ENCODE measurements around the gene VWF. TPM values are rescaled to one million over a fixed set of nuclear protein-coding genes. Genes with fewer than 3 reads are reported as not detected.

VWF gene
- total and polyA plus RNA-seq, 2 donors (not counting 3 experiments of a cell fraction or from before 2014, with no cell fraction given), result 1,041 to 2,328 TPM

GRCh38 chr12:6076776-6077691 is 47.4 kb downstream of the VWF start:
- H2AFZ ChIP-seq (ENCODE audit: low read depth, low read length), result no peak overlapping the region
- H3K4me1 ChIP-seq (ENCODE audit: control insufficient read depth, extremely low read depth, insufficient read depth, low read length), result peaks cover 79% of the 10 kb centered on the region
- H4K20me1 ChIP-seq (replicated peaks; ENCODE audit: control insufficient read depth, extremely low read depth, insufficient read depth, low read length), result no peaks in the 10 kb centered on the region
- no peak for FAIRE-seq
- no TSS peak for BruUV-seq (replicated peaks)
- no peak for TF ChIP-seq JUN (IDR thresholded peaks at IDR 0.05; ENCODE audit: borderline replicate concordance, insufficient read depth, insufficient read length, low read depth)
- no peak for TF ChIP-seq GATA2 (IDR thresholded peaks at IDR 0.05; ENCODE audit: insufficient read depth, insufficient read length, low read depth, low read length)
- TF ChIP-seq MYC (IDR thresholded peaks at IDR 0.05; ENCODE audit: low read depth, low read length), result no peak
- no peak for TF ChIP-seq FOS (IDR thresholded peaks at IDR 0.05; ENCODE audit: borderline replicate concordance, insufficient read depth, low read length)
- no peak for TF ChIP-seq POLR2A (IDR thresholded peaks at IDR 0.05; ENCODE audit: low read depth, low read length)
- no peak for TF ChIP-seq MAX (IDR thresholded peaks at IDR 0.05; ENCODE audit: insufficient read depth, insufficient read length)
- TF ChIP-seq EZH2 (IDR thresholded peaks at IDR 0.05; ENCODE audit: borderline replicate concordance, low read depth, low read length, severe bottlenecking), result no peak
- TF ChIP-seq CTCF (IDR thresholded peaks at IDR 0.05; ENCODE audit: extremely low read depth in 1 of 2, insufficient read depth in 1 of 2, low read depth in 1 of 2, low read length in 2 of 2), result no peak
- no peak for TF ChIP-seq POLR2AphosphoS5 (IDR thresholded peaks at IDR 0.05; ENCODE audit: insufficient read depth, low read depth, low read length)
- H3K27me3 ChIP-seq (ENCODE audit: control insufficient read depth in 2 of 2, insufficient read depth in 2 of 2, low read length in 2 of 2), result no peaks in the 10 kb centered on the region
- no peak overlapping the region for H3K27ac ChIP-seq (ENCODE audit: insufficient read depth, low read depth, low read length)
- peaks cover 18 to 60% of the 10 kb centered on the region in 2 experiments for H3K36me3 ChIP-seq (ENCODE audit: control insufficient read depth in 2 of 2, extremely low read depth in 1 of 2, insufficient read depth in 2 of 2, low read length in 2 of 2)
- no peak overlapping the region for H3K4me2 ChIP-seq (ENCODE audit: insufficient read depth, low read length)
- peaks cover 34% of the 10 kb centered on the region for H3K79me2 ChIP-seq (ENCODE audit: control insufficient read depth, insufficient read depth, low read length)
- POLR2A ChIA-PET, result interaction anchor here (0.6 kb wide), 1 partner anchor 210 kb away, joined by 7 read pairs; no protein-coding TSS in a partner anchor
- dilution Hi-C loops (cut with MboI; ENCODE audit: extremely low pct_ligation_motif_present, low sequenced_read_pairs), result no loop called here
- no peak for DNase-seq (ENCODE audit: low read depth, low spot score)
- H3K9me1 ChIP-seq (replicated peaks; ENCODE audit: control insufficient read depth, extremely low read depth, insufficient read depth, low read length), result no peaks in the 10 kb centered on the region
- intact Hi-C loops (cut with micrococcal nuclease), result no loop called here
- no peak overlapping the region for H3K9ac ChIP-seq (replicated peaks; ENCODE audit: extremely low read depth, insufficient read depth, low read length)
- CTCF ChIA-PET, result interaction anchor here (1.4 to 3.4 kb wide), 2 partner anchors 12 to 118 kb away, joined by 3 to 10 read pairs; no protein-coding TSS in a partner anchor
- no peak overlapping the region for H3K4me3 ChIP-seq (replicated peaks in 1 of 3; ENCODE audit: insufficient read depth in 1 of 3, low read depth in 1 of 3, low read length in 3 of 3)
- H3K9me3 ChIP-seq (replicated peaks; ENCODE audit: control insufficient read depth, insufficient read depth, low read length), result no peaks in the 10 kb centered on the region

Measured in endothelial cell of umbilical vein (primary cell).